GM12801 (cell line): ENCODE results near the gene ATXN10.

Experiments used
- CTCF ChIP-seq: IDR thresholded peaks from one replicate; pipeline ENCODE4 v1.5.1; 2011; ENCODE audit warnings: control low read depth; ENCODE audit not compliant: insufficient read length; ENCODE audit errors: extremely low read depth

The ATXN10 gene

GRCh38 chr22:45876136-45877035 is 204.8 kb downstream of the ATXN10 start:
- no peak for TF ChIP-seq CTCF

GRCh38 chr22:45877036-45877380 is 205.4 kb downstream of the ATXN10 start:
- no peak for TF ChIP-seq CTCF

DNA sequence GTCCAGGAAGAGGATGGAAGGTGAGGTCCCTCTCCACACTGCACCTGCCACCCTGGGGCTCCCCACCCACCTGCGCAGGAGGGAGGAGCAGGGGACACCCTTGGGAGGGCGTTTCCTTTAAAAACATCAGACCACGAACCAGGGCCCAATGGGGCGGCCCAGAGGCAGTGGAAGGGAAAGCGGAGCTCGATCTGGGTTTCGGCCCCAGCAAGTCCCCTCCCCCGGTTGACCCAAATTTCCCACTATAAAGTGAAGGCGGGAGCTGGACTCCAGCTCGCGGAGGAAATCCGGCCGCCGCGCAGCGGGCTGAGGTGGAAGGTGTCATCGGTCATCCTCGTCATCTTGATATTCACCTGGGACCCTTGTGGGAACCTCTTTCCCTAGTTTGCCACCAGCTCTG is 206.0 kb downstream of the ATXN10 start:
- TF ChIP-seq CTCF = no peak

GRCh38 chr22:45878051-45878781 is 206.6 kb downstream of the ATXN10 start:
- no peak for TF ChIP-seq CTCF

DNA sequence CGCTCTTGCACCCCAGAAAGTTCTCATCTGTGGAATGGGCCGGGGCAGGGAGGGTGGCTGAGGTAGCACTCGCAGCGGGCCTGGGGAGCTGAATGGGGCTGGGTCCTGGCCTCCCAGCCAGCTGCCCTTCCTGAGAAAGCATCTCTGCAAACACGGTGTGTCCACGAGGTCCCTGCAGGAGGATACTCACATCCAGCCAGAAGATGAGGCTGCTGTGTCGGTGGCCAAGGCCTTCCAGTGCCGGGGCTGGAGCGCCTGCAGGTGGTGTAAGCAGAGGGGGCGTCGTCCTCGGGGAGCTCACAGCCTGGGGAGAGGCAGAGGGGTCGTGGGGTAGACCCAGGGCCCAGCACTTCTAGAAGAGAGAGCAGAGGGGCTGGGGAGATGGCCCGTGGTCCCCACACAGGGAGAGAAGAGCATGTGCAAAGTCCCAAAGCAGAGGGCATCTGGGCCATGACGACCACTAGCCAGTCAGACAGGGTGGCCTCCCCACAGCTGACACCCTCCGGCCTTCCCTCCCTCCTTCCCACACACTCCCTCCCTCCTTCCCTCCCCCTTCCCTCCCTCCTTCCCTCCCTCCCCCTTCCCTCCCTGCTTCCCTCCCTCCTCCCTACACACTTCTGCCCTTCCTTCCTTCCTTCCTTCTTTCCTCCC is 207.4 kb downstream of the ATXN10 start:
- TF ChIP-seq CTCF = no peak

DNA sequence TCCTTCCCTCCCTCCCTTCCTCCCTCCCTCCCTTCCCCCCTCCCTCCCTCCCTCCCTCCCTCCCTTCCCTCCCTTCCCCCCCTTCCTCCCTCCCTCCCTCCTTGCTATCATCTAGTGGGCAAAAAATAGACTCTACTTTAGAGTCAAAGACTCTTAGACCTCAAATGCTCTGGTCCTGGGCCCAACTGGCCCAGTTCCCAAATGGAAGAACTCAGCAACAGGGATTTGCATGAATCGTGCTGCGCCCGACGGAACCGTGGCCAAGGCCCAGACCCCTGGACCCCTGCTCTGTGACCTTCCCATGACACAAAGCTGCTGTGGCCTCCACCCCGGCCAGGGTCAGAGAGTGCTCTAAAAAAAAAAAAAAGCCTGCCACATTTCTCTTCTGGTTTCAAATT is 207.9 kb downstream of the ATXN10 start:
- no peak for TF ChIP-seq CTCF

DNA sequence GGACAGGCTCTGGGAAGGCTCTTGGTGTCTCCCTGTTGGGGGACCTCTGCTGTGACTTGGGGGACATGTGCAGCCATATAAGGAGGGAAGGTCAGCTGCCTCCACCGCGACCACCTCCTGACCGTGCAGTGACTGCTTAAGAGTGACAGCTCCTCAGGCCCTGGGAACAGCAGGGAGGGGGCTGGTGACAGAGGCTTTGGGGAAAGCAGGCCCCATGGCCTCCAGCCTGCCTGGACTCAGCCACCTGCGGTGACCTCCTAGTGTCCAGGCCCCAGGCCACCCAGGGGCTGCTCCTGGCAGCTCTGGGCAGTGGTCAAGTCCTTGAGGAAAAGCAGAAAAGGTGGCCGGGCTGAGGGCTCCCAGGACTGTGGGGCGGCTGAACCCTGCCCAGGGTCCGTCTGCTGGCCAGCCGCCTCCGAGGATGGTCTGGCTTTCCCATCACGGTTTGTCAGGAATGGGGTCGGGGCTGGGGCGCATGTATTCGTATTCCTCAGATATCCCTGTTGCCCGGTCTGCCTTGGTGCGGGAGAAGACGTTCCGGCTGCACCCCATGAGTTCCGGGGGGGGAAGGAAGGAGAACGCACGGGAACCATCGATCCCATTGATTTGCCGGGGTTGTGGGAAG is 208.6 kb downstream of the ATXN10 start:
- TF ChIP-seq CTCF = no peak
